Measurements from ENCODE around the gene TASOR.
"Not testable (repeated sequence)": the region's sequence is repeated elsewhere in the genome, so short reads cannot be mapped to it uniquely, and the experiment has no call there.

The TASOR gene, protein sequence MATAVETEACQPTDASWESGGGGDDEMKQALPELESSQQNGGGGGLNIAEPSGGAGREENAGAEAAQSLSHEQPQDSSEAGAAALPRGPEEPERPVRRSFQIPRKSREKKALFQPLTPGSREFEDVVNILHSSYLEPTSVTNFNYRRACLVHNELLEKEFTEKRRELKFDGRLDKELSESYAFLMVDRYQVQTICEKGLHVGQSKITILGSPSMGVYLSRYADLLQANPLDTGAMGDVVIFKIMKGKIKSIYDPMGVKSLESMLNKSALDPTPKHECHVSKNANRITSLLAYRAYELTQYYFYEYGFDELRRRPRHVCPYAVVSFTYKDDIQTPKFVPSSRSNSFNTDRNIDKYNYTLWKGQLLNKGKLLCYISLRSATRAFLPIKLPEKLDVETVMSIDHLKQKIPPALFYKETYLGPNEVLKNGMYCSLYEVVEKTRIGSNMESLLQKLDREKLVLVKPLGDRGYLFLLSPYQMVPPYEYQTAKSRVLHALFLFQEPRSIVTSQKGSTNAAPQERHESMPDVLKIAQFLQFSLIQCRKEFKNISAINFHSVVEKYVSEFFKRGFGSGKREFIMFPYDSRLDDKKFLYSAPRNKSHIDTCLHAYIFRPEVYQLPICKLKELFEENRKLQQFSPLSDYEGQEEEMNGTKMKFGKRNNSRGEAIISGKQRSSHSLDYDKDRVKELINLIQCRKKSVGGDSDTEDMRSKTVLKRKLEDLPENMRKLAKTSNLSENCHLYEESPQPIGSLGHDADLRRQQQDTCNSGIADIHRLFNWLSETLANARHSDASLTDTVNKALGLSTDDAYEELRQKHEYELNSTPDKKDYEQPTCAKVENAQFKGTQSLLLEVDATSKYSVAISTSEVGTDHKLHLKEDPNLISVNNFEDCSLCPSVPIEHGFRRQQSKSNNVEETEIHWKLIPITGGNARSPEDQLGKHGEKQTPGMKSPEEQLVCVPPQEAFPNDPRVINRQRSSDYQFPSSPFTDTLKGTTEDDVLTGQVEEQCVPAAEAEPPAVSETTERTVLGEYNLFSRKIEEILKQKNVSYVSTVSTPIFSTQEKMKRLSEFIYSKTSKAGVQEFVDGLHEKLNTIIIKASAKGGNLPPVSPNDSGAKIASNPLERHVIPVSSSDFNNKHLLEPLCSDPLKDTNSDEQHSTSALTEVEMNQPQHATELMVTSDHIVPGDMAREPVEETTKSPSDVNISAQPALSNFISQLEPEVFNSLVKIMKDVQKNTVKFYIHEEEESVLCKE (N-terminal part only)

DNA sequence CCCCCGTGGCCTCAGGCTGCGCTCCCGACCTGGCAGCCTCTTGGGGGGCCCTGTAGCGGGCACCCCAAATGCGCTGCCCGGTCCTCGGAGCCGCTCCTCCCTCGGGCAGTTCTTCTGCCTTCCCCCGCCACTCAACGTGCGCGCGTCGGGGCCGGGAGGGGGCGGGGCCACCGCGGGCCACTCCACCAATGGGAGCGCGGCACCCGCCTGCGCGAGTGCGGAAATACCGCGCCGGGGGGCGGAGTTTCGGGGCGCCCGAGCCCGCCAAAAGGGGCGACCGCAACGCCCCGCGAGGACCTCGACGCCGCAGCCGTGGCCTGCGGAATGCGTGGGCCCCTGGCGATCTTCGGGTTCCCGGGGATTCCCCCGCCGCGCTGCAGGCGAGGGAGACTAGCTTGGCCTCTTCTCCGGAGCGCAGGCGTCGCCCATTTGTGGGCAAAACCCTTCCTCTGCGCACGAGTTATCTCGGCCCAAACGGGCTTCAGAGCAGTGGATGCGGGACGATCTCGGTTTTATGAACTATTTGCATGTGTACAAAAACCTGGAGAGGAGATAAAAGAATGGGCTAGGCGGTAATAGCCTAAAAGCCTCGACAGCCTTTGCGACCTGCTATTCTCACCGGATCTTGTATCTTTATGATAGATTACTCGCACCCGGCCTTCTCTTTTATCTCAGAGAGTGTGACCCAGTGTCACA lies at the start of gene TASOR:
Gene TASOR (minus strand): TSS at position 144 of the 696 bp plus-strand sequence. CDS start 259 bp downstream, outside the sequence.
- peaks cover 4% of the 10 kb centered on the region; the same call in 1 of the 2 replicates for H3K9me3 ChIP-seq (ENCODE audit: low read depth, low read length)
- no peak for DNase-seq (ENCODE audit: low read depth, low spot score)
- peaks cover 23% of the 10 kb centered on the region for H3K36me3 ChIP-seq (ENCODE audit: insufficient read depth, low read length)
- H3K27ac ChIP-seq: peak within 1 kb of the TSS; percentile 93
- TF ChIP-seq POLR2AphosphoS5 (IDR thresholded peaks at IDR 0.05; ENCODE audit: borderline replicate concordance, low read depth, low read length) (peak; percentile 68), FOXP2 (optimal IDR thresholded peaks at IDR 0.05; ENCODE audit: control extremely low read depth, extremely low read length, insufficient read depth) (no peak), EZH2 (IDR thresholded peaks at IDR 0.05) (no peak)
- H3K4me3 ChIP-seq: peak within 1 kb of the TSS; percentile 84
- H3K9ac ChIP-seq (ENCODE audit: insufficient read length): peak within 1 kb of the TSS; percentile 87

DNA sequence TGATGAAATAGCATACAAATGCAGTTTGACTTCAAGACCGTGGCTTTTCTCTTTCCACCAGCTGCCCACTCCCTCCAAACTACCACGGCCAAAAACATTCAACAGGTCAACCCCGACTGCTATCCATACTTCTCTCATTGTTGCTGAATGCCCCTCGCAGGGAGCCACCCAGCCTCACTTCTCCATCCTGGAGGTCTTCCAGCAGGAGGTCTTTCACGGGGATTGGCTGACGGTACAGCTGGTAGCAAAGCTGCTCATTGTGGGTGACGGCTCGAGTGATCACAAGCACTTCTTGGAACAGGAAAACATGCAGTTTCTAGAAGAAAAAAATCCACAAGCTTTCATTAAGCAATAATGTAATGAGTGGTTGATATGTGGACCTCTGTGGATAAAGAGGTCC lies 49.0 kb upstream of the TASOR start:
- no peak overlapping the region for H3K9ac ChIP-seq (ENCODE audit: insufficient read length)
- H3K4me3 ChIP-seq: no peak overlapping the region
- TF ChIP-seq EZH2 (IDR thresholded peaks at IDR 0.05) (no peak), POLR2AphosphoS5 (IDR thresholded peaks at IDR 0.05; ENCODE audit: borderline replicate concordance, low read depth, low read length) (no peak), FOXP2 (optimal IDR thresholded peaks at IDR 0.05; ENCODE audit: control extremely low read depth, extremely low read length, insufficient read depth) (no peak)
- H3K27ac ChIP-seq: no peak overlapping the region
- no peak for DNase-seq (ENCODE audit: low read depth, low spot score)
- no peaks in the 10 kb centered on the region for H3K36me3 ChIP-seq (ENCODE audit: insufficient read depth, low read length)
- no peaks in the 10 kb centered on the region for H3K9me3 ChIP-seq (ENCODE audit: low read depth, low read length)

DNA sequence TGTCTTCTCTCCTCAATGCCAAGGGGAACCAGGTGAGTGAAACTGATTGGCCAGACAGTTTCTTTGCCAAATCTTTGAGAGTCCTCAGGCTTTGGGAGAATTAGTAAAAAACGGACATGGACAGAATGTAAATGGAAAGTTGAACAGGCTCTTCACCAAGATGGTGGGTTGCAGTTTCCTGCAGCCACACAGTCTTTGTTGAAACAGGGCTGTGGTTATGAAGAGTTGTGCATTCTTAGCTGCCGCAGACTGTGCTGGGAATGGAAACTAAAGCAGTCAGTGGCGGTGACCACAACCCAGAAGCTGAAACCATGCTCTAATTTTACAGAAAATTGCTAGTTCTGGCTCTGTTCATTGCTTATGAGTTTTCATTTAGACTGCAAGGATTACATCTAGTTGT lies 42.1 kb upstream of the TASOR start:
- Histone ChIP-seq H3K36me3 (ENCODE audit: insufficient read depth, low read length) (no peaks in the 10 kb centered on the region), H3K4me3 (no peak overlapping the region), H3K9ac (ENCODE audit: insufficient read length) (no peak overlapping the region), H3K9me3 (ENCODE audit: low read depth, low read length) (no peaks in the 10 kb centered on the region), H3K27ac (no peak overlapping the region)
- TF ChIP-seq FOXP2 (optimal IDR thresholded peaks at IDR 0.05; ENCODE audit: control extremely low read depth, extremely low read length, insufficient read depth): no peak
- TF ChIP-seq EZH2 (IDR thresholded peaks at IDR 0.05): no peak
- TF ChIP-seq POLR2AphosphoS5 (IDR thresholded peaks at IDR 0.05; ENCODE audit: borderline replicate concordance, low read depth, low read length): no peak
- DNase-seq (ENCODE audit: low read depth, low spot score): no peak

DNA sequence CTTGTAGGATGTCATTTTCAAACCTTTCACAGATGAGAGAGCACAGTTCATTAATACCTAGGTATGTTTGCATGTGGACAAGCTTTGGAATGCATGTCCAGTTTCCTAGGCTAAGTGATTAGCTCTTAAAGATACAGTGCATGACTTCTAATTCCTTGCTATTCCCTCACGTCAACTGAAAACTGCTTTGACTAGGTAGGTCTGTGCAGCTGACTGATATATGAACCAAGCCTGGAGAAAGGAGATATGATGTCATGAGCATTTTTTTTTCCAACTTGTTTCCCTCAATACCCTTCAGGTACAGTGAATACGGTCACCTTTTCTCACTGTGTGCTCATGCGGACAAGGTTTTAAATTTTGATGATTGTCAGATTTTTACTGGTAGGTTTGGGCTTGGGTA lies 41.6 kb upstream of the TASOR start:
- no peak for TF ChIP-seq POLR2AphosphoS5 (IDR thresholded peaks at IDR 0.05; ENCODE audit: borderline replicate concordance, low read depth, low read length)
- TF ChIP-seq EZH2 (IDR thresholded peaks at IDR 0.05): no peak
- no peak for TF ChIP-seq FOXP2 (optimal IDR thresholded peaks at IDR 0.05; ENCODE audit: control extremely low read depth, extremely low read length, insufficient read depth)
- Histone ChIP-seq H3K4me3 (no peak overlapping the region), H3K9ac (ENCODE audit: insufficient read length) (no peak overlapping the region), H3K36me3 (ENCODE audit: insufficient read depth, low read length) (no peaks in the 10 kb centered on the region), H3K27ac (no peak overlapping the region), H3K9me3 (ENCODE audit: low read depth, low read length) (no peaks in the 10 kb centered on the region)
- no peak for DNase-seq (ENCODE audit: low read depth, low spot score)

DNA sequence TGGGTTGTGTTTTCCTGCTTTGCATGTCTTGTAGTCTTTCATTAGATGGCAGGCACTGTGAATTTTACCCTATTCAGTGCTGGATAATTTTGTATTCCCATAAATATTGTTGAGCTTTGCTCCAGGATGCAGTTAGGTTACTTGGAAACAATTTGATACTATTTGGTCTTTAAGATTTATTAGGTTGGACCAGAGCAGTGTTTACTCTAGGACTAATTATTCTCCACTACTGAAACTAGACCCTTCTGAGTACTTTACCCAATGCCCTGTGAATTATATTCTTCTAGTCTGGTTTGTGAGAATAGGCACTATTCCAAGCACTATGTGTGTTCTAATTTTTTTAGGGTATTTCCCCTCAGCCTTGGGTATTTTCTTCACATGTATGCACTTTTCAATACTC lies 37.8 kb upstream of the TASOR start:
- H3K9me3 ChIP-seq (ENCODE audit: low read depth, low read length): no peaks in the 10 kb centered on the region
- TF ChIP-seq FOXP2 (optimal IDR thresholded peaks at IDR 0.05; ENCODE audit: control extremely low read depth, extremely low read length, insufficient read depth) (no peak), POLR2AphosphoS5 (IDR thresholded peaks at IDR 0.05; ENCODE audit: borderline replicate concordance, low read depth, low read length) (no peak), EZH2 (IDR thresholded peaks at IDR 0.05) (no peak)
- H3K9ac ChIP-seq (ENCODE audit: insufficient read length): no peak overlapping the region
- no peak overlapping the region for H3K27ac ChIP-seq
- H3K4me3 ChIP-seq: no peak overlapping the region
- no peak for DNase-seq (ENCODE audit: low read depth, low spot score)
- H3K36me3 ChIP-seq (ENCODE audit: insufficient read depth, low read length): no peaks in the 10 kb centered on the region

DNA sequence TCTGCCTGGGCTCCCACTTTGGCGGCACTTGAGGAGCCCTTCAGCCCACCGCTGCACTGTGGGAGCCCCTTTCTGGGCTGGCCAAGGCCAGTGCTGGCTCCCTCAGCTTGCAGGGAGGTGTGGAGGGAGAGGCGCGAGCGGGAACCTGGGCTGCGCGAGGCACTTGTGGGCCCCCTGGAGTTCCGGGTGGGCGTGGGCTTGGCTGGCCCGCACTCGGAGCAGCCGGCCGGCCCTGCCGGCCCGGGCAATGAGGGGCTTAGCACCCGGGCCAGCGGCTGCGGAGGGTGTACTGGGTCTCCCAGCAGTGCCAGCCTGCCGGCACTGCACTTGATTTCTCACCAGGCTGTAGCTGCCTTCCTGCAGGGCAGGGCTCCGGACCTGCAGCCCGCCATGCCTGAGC lies 35.7 kb upstream of the TASOR start:
- not testable (repeated sequence) for H3K9me3 ChIP-seq (ENCODE audit: low read depth, low read length); H3K36me3 ChIP-seq (ENCODE audit: insufficient read depth, low read length); H3K9ac ChIP-seq (ENCODE audit: insufficient read length); H3K27ac ChIP-seq; H3K4me3 ChIP-seq; DNase-seq (ENCODE audit: low read depth, low spot score)

DNA sequence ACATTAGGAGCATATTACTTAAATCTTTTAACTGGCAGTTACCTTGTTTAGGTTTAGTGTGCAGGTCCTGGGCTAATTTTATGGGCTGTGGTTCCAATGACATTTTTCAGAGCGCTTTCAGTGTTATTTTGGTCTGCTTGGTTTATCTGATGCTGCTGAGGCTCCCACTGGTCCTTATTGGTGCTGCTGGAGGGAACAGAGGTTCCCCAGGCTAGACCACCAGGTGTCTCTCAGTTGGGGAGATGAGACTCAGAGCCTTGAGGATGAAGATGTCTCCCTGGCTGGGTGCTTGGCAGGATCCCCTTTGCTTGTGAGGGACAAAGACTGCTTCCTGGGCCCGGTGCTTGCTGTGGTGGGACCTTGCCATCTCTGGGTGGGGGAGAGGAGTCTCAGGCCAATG lies 28.3 kb upstream of the TASOR start:
- H3K4me3 ChIP-seq: no peak overlapping the region
- no peaks in the 10 kb centered on the region for H3K9me3 ChIP-seq (ENCODE audit: low read depth, low read length)
- TF ChIP-seq POLR2AphosphoS5 (IDR thresholded peaks at IDR 0.05; ENCODE audit: borderline replicate concordance, low read depth, low read length): no peak
- no peak for TF ChIP-seq EZH2 (IDR thresholded peaks at IDR 0.05)
- TF ChIP-seq FOXP2 (optimal IDR thresholded peaks at IDR 0.05; ENCODE audit: control extremely low read depth, extremely low read length, insufficient read depth): no peak
- H3K9ac ChIP-seq (ENCODE audit: insufficient read length): no peak overlapping the region
- H3K36me3 ChIP-seq (ENCODE audit: insufficient read depth, low read length): no peaks in the 10 kb centered on the region
- H3K27ac ChIP-seq: no peak overlapping the region
- no peak for DNase-seq (ENCODE audit: low read depth, low spot score)

DNA sequence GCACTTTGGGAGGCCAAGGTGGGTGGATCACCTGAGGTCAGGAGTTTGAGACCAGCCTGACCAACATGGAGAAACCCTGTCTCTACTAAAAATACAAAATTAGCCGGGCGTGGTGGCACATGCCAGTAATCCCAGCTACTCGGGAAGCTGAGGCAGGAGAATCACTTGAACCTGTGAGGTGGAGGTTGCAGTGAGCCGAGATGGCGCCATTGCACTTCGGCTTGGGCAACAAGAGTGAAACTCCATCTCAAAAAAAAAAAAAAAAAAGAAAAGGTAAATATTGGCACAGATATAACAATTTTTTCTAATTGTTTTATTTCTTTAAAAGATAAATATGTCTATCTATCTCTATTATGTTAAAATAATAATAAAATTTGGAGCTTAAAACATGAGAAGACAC lies 24.3 kb upstream of the TASOR start:
- not testable (repeated sequence) for H3K9me3 ChIP-seq (ENCODE audit: low read depth, low read length); H3K36me3 ChIP-seq (ENCODE audit: insufficient read depth, low read length); DNase-seq (ENCODE audit: low read depth, low spot score); H3K4me3 ChIP-seq; H3K27ac ChIP-seq; H3K9ac ChIP-seq (ENCODE audit: insufficient read length)
